ENCODE data around the gene PALLD. TPM values are rescaled to one million over a fixed set of nuclear protein-coding genes. Genes with fewer than 3 reads are reported as not detected.

The PALLD gene
- total RNA-seq, 1 experiment from 2014 or later: 18.3 TPM

DNA sequence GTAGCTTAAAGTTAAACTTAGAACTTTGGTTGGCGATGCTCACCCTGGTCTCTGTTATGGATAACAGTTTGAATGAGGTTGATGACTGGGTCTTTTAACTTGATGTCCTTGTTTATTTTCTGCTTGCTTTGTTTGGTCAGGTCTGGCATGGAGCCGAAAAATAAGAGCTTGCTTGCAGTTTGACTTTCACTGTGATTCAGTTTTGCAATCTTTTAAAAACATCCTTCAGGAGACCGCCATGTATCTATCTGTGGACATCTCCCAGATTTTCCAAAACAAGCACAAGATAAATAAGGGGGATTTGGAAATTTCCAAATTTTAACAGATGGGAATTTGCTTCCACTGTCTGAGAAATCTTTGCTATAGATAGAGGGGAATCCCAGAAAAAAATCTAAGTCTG, 246.7 kb downstream of the PALLD start:
- H2AFZ ChIP-seq (ENCODE audit: low read length): no peak overlapping the region
- H3K9me3 ChIP-seq (ENCODE audit: control insufficient read depth, low read depth, low read length): no peaks in the 10 kb centered on the region
- no peaks in the 10 kb centered on the region for H3K79me2 ChIP-seq (ENCODE audit: insufficient read depth, low read length)
- H3K4me1 Mint-ChIP-seq: peaks cover 3 to 7% of the 10 kb centered on the region in 2 experiments; a peak in 3 of 4 replicates
- H2BK15ac ChIP-seq (ENCODE audit: low read depth, low read length): no peak overlapping the region
- WGBS (ENCODE audit: extremely low coverage, insufficient read length, low lambda C conversion rate): no CpG with 5 or more reads among the region's 3 CpGs
- H3K18ac ChIP-seq (ENCODE audit: insufficient read length, low read depth, low read length): no peak overlapping the region
- no peaks in the 10 kb centered on the region for H3K79me1 ChIP-seq (ENCODE audit: insufficient read depth, low read depth, low read length, poor library complexity, severe bottlenecking)
- H2BK120ac ChIP-seq (ENCODE audit: low read depth, low read length, poor library complexity, severe bottlenecking): no peak overlapping the region
- H3K27ac Mint-ChIP-seq: no peak overlapping the region; a peak in 1 of 7 replicates
- H2AK5ac ChIP-seq (ENCODE audit: insufficient read length, low read length): no peak overlapping the region
- H3K23ac ChIP-seq (ENCODE audit: insufficient read length, low read depth, low read length): no peak overlapping the region
- H3K9ac ChIP-seq (ENCODE audit: extremely low read depth, insufficient read length, low read length): no peak overlapping the region
- no peak overlapping the region for H3K14ac ChIP-seq (ENCODE audit: insufficient read depth, low read length)
- no peak overlapping the region for H2BK5ac ChIP-seq (ENCODE audit: insufficient read length, low read length)
- TF ChIP-seq, protein P1, sequence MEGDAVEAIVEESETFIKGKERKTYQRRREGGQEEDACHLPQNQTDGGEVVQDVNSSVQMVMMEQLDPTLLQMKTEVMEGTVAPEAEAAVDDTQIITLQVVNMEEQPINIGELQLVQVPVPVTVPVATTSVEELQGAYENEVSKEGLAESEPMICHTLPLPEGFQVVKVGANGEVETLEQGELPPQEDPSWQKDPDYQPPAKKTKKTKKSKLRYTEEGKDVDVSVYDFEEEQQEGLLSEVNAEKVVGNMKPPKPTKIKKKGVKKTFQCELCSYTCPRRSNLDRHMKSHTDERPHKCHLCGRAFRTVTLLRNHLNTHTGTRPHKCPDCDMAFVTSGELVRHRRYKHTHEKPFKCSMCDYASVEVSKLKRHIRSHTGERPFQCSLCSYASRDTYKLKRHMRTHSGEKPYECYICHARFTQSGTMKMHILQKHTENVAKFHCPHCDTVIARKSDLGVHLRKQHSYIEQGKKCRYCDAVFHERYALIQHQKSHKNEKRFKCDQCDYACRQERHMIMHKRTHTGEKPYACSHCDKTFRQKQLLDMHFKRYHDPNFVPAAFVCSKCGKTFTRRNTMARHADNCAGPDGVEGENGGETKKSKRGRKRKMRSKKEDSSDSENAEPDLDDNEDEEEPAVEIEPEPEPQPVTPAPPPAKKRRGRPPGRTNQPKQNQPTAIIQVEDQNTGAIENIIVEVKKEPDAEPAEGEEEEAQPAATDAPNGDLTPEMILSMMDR (conservative IDR thresholded peaks at IDR 0.05): no peak
- no peak overlapping the region for H4K8ac ChIP-seq (replicated peaks; ENCODE audit: insufficient read length, low read depth, low read length)
- no peaks in the 10 kb centered on the region for H3K27me3 ChIP-seq (ENCODE audit: insufficient read depth, low read length)
- DNase-seq: no peak
- no peaks in the 10 kb centered on the region; a peak in 1 of 5 replicates for H3K9me3 Mint-ChIP-seq
- H2BK12ac ChIP-seq (ENCODE audit: insufficient read length, low read depth, low read length): no peak overlapping the region
- H3K4ac ChIP-seq (ENCODE audit: low read depth, low read length): no peak overlapping the region
- H3K27ac ChIP-seq (ENCODE audit: insufficient read length, low read depth, low read length): no peak overlapping the region
- H3K23me2 ChIP-seq (ENCODE audit: insufficient read length, low read depth, low read length, poor library complexity, severe bottlenecking): no peaks in the 10 kb centered on the region
- H4K5ac ChIP-seq (ENCODE audit: insufficient read length, low read depth, low read length): no peak overlapping the region
- no peaks in the 10 kb centered on the region for H4K20me1 ChIP-seq (ENCODE audit: control insufficient read depth, insufficient read depth, insufficient read length)
- no peak overlapping the region for H4K91ac ChIP-seq (ENCODE audit: insufficient read length, low read depth, low read length)
- H3K56ac ChIP-seq (ENCODE audit: insufficient read length, low read depth, low read length): no peak overlapping the region
- H3K4me1 ChIP-seq (ENCODE audit: insufficient read depth, low read length): no peaks in the 10 kb centered on the region
- H3K27me3 Mint-ChIP-seq (ENCODE audit: low read depth): no peaks in the 10 kb centered on the region; the same call in 1 of the 2 replicates
- no peak overlapping the region for H3K4me3 Mint-ChIP-seq
- H2BK20ac ChIP-seq (ENCODE audit: low read depth, low read length, poor library complexity, severe bottlenecking): no peak overlapping the region
- no peaks in the 10 kb centered on the region for H3K36me3 Mint-ChIP-seq (ENCODE audit: insufficient read depth in 1 of 3, low read depth in 3 of 3)
- no peak overlapping the region for H3T11ph ChIP-seq (ENCODE audit: low read length)
- H3K4me2 ChIP-seq (ENCODE audit: insufficient read depth, insufficient read length, low read length): no peak overlapping the region

Data from H9 (cell line).